Bladder microvascular endothelial cell (primary cell): ENCODE results near the gene ARHGAP4. TPM values are rescaled to one million over a fixed set of nuclear protein-coding genes. Genes with fewer than 3 reads are reported as not detected.

ENCODE experiments used
- total RNA-seq: library from RNA; depleted of rRNA; stranded (reverse); fragments of >200 nt; gene quantifications from 2 replicates; pipeline ENCODE4 v1.2.3, GENCODE V29; 2014

Gene ARHGAP4
- total RNA-seq = 10.9 and 14.9 TPM in 2 replicates

GRCh38 chrX:153925739-153926551, at the start of gene ARHGAP4:
Gene ARHGAP4 (minus strand): TSS chrX:153926264. CDS start chrX:153926202, 62 bp downstream.

DNA sequence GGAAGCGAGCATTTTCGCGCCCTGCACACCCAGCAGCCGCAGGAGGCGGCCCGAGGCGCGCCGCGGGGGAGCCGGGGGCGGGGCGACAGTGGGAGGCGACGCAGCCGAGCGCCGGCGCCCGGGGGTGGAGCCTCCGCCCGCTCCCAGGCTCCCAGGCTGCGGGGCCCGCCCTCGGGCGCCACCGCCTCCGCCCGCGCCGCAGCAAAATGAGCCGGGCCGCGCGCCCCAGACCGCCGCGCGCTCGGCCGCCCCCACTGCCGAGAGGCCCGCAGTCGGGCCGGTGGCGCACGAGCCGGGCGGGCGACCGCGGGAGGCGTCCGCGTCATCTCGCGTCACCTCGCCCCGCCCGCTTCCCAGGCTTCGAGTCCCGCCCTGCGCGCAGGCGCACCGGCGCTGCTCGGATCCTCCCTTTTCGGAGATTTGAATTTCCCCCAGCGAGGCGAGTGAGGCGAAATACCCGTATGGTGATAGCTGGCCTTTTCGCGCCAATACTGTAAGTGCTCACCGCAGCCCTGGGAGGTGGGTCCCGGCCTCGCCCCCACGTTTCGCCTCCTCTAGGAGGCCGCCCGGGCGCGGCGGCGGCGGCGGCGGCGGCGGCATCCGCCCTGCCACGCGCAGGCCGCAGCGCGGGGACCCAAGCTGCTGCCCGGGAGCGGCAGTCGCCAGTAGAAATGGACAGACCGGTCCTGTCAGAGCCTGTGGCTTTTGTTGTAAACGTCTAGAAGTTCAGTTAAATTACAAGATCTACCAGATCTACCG, 46.5 kb upstream of the ARHGAP4 start, which contains the start of gene TMEM187:
TMEM187 (plus strand) TSS at position 387 of the 759 bp plus-strand sequence. CDS start 9,309 bp downstream, outside the sequence.

DNA sequence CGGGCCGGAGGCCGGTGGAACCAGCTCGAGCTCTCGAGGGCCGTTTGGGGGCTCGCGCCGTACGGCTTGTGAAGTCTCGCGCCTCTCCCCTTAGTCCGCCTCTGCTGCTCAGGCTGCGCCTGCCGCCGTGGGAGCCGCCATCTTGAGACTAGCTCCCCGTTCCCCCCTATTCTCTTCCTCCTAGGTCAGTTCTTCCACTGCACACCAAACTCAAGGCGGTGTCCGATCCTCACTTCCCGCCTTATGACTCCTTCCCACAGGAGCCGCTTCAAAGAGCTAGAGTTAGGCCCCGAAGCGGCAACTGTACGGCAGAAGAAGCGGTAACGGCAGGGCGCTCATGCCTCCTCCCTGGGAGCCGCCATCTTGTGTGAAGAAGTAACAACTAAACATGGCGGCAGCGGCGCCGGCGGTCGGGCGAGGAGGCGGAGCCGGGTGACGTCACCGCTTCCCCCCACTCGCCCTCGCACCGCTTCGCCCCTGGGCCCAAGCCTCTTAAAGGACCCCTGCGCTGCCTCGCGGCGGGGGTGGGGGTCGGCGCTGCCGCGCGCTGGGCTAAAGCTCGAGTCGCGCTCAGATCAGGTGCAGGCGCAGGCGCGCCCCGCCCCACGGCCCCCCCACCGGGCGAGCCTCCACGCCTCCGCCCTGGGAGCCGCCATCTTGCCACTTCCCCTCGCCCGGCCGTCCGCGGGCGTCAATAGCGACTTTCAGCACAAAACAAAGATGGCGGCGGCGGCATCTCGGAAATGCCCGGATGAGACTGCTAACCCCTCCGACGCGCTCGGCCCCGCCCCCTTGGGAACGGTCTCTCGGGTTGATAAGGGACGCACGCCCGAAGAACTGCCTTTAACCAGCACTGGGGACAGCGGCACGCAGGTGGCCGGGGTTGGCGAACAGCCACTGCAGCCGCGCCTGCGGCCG, 45.6 kb upstream of the ARHGAP4 start, which contains the start of gene HCFC1:
HCFC1 (minus strand) TSS at position 369 of the 918 bp plus-strand sequence. CDS start 978 bp downstream, outside the sequence.

DNA sequence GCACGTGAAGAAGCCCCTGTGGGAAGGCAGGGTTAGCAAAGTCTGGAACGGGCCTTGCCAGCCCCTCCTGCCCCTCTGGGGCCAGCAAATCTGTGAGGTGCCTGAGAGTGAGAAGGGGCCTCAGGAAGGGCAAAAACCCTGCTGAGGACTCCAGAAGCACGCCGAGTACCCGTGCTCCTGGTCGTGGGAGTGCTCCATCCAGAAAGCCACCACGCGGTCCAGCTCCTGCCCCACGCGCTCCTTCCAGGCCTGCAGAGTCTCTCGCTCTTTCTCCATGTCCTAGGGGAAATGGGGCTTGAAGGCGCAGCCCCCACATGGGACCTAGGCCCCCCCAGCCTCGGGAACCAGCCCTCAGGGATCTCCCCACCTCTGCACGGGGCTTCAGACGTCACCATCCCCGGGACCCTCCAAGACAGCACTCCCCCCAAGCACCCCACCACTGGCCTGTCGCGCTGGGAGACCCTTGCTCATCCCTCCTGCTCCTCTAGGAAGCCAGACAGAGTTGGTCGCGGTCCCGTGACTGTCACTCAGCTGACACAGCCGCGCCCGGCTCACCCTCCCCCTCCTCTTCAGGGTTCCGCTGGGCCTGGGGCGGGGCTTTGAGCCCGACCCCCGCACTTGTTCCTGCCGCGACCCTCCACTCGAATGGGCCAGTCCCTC, 18.2 kb upstream of the ARHGAP4 start, which contains the start of gene RENBP:
RENBP (minus strand) TSS at position 504 of the 660 bp plus-strand sequence; CDS start at position 471, 33 bp downstream.

DNA sequence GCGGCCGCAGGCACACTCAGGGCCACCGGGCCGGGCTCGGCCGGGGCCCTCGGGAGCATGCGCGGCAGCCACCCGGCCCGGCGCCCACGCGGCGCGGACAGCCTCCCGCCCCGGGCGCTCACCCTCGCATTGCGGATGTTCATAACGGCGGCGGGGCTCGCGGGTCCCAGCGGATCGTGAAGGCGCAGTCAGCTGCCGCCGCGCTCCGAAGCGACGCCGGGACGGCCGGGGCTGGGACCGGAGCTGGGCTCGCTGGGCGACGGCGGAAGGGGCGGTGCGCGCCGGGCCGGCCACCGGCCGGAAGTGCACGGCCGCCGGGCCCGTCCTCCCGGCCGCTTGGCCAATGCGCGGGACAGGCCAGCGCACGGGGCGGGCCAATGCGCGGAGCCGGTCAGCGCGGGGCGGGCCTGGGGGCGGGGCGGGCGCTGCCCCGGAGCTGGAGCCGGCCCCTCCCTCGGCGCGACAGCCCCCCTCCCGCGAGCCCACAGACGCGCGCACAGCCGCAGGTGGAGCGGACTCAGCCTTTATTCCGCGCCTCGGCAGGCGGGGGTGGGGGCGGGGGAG, 8.8 kb upstream of the ARHGAP4 start, which contains the start of gene NAA10:
NAA10 (minus strand) TSS at position 276 of the 564 bp plus-strand sequence; CDS start at position 143, 133 bp downstream.

GRCh38 chrX:153903991-153904957, 21.8 kb downstream of the ARHGAP4 start, which contains the start of gene AVPR2:
Gene AVPR2 (plus strand): TSS chrX:153904673. CDS start chrX:153905146, 473 bp downstream.

GRCh38 chrX:153885968-153886903, 39.8 kb downstream of the ARHGAP4 start, which contains the start of gene L1CAM:
Gene L1CAM (minus strand): TSS chrX:153886173. CDS start chrX:153875836, 10,337 bp downstream.

Other genes starting within 250 kb of the ARHGAP4 start
- gene SLC6A8, start 238.3 kb downstream of the ARHGAP4 start, total RNA-seq = 1.6 and 5.5 TPM in 2 replicates
- 200 and 266 TPM in 2 replicates for gene BCAP31, start 201.9 kb downstream of the ARHGAP4 start, total RNA-seq
- 7.0 and 15.4 TPM in 2 replicates for gene ABCD1, start 201.4 kb downstream of the ARHGAP4 start, total RNA-seq
- 2.9 and 20.6 TPM in 2 replicates for gene PLXNB3, start 162.0 kb downstream of the ARHGAP4 start, total RNA-seq
- under 0.01 and 0.44 TPM in 2 replicates for gene SRPK3, start 145.2 kb downstream of the ARHGAP4 start, total RNA-seq
- 48.1 and 67.7 TPM in 2 replicates for gene IDH3G, start 131.9 kb downstream of the ARHGAP4 start, total RNA-seq
- 112 and 142 TPM in 2 replicates for gene SSR4, start 131.6 kb downstream of the ARHGAP4 start, total RNA-seq
- gene PDZD4, start 95.7 kb downstream of the ARHGAP4 start, total RNA-seq = 0.76 TPM in 1 of 2 replicates, not detected in the other
- 0.16 and 0.88 TPM in 2 replicates for gene L1CAM, start 40.1 kb downstream of the ARHGAP4 start, total RNA-seq
- gene AVPR2, start 21.6 kb downstream of the ARHGAP4 start, total RNA-seq = 1.4 and 1.9 TPM in 2 replicates
- 41.8 and 46.9 TPM in 2 replicates for gene NAA10, start 8.8 kb upstream of the ARHGAP4 start, total RNA-seq
- gene RENBP, start 18.4 kb upstream of the ARHGAP4 start, total RNA-seq = 16.5 and 28.8 TPM in 2 replicates
- 11.7 and 29.4 TPM in 2 replicates for gene HCFC1, start 45.6 kb upstream of the ARHGAP4 start, total RNA-seq
- 5.7 and 7.2 TPM in 2 replicates for gene TMEM187, start 46.5 kb upstream of the ARHGAP4 start, total RNA-seq
- gene IRAK1, start 93.6 kb upstream of the ARHGAP4 start, total RNA-seq = 45.5 and 57.6 TPM in 2 replicates
- gene MECP2, start 171.5 kb upstream of the ARHGAP4 start, total RNA-seq = 12.3 and 34.4 TPM in 2 replicates
- not detected in 2 replicates for gene OPN1LW, start 218.0 kb upstream of the ARHGAP4 start, total RNA-seq